VCaP (cell line): ENCODE measurements around the gene RBM10.

ENCODE experiments used
- H3K27ac ChIP-seq: fragments of 450-650 bp; 2 replicates; pipeline ENCODE4 v1.5.1; 2017
- CTCF ChIP-seq: fragments of 450-650 bp; conservative IDR thresholded peaks from 2 replicates; pipeline ENCODE4 v1.5.1; 2017; ENCODE audit warnings: mild to moderate bottlenecking, moderate library complexity

The RBM10 gene

DNA sequence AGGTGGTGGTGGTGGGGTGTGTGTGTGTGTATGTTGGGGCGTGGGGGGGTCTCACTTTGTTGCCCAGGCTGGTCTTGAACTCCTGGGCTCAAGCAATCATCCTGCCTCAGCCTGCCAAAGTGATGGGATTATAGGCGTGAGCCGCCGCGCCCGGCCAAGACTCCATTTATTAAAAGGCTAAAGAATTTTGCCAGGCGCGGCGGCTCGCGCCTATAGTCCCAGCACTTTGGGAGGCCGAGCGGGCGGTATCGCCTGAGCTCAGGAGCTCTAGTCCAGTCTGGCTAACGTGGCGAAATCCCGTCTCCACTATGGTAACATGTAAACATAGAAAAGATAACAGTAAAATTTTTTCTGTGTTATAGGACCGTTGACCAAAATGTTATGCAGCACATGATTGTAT, 44.9 kb downstream of the RBM10 start:
- no peak overlapping the region for H3K27ac ChIP-seq
- TF ChIP-seq CTCF, result no peak

- peak overlapping the region; percentile 38; the same call in 1 of the 2 replicates for H3K27ac ChIP-seq
- no peak for TF ChIP-seq CTCF
Observed at GRCh38 chrX:47190445-47191269, 45.6 kb downstream of the RBM10 start.

GRCh38 chrX:47191331-47191730, 46.3 kb downstream of the RBM10 start:
- H3K27ac ChIP-seq, result peak overlapping the region; percentile 38; the same call in 1 of the 2 replicates
- no peak for TF ChIP-seq CTCF

DNA sequence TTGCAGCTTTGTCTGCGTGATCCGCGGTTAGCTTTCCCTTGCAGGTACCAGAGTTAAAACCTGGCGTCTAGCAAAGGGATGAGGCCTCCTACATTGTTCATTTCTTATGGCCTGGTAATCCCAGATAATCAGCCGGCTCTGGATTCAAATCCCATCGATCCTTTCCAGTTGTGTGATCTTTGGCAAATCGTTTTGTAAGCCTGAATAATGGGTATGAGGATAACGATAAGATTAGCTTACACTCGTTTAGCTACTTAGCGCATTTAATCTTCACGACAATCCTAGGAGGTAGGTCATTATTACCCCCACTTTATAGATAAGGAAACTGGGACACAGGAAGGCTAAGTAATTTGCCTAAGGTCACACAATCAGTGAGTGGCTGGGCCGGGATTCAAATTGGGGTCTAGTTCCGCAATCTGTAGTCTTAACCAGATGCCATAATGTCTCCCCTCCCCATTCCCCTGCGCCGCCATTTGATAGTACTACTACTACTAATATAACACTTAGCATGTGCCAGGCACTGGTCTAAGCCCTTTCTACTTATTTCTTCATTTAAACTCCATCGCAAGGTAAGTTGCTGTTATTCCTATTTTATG, 46.9 kb downstream of the RBM10 start:
- H3K27ac ChIP-seq, result no peak overlapping the region
- no peak for TF ChIP-seq CTCF

DNA sequence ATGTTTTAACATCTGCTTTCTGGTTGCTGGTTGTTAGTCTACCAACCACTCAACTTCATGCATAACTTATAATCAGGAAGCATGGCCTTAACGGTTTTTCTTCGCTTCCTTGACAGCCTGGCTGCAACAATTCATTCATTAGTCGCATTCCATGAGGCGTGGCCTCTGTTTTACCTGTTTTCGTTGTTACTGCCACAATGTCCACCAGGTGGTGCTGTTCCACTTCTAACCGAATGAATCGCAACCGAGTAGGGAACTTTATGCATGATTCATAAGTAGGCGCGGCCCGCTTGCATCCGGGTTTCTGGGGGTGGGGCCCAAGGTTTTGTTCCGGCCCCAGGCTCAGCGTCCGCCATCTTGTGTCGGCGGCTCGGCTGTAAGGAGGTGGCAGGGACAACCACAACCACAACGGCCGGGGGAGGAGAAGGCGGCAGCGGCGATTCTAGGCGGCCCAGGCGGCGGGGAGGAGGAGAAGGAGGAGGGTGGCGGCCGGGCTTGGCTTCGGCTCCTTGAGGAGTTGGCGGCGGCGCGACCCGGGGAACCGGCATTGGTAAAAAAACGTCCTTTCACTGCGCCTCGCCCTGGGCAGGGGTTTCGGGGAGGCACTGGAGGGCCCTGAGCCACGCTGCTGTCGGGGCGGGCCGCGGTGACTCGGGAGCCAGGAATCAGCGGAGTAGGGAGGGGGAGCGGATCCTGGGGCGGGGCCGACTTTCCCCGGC, 48.6 kb downstream of the RBM10 start, which contains the start of gene UBA1:
TSS of gene UBA1 (plus strand) at position 355 of the 719 bp plus-strand sequence. CDS start 4,974 bp downstream, outside the sequence.
- TF ChIP-seq CTCF, result peak; percentile 76
- peak within 1 kb of the TSS; percentile 88 for H3K27ac ChIP-seq

- peak overlapping the region; percentile 88 for H3K27ac ChIP-seq
- no peak for TF ChIP-seq CTCF
Observed at GRCh38 chrX:47194194-47194787, 49.3 kb downstream of the RBM10 start.

- peak overlapping the region; percentile 13; the same call in 1 of the 2 replicates for H3K27ac ChIP-seq
- no peak for TF ChIP-seq CTCF
Observed at GRCh38 chrX:47196098-47196497, 51.1 kb downstream of the RBM10 start.
